OCI-M2 (cell line): ENCODE results near the gene SMIM36.
A peak's percentile ranks its signal among the peaks of the same experiment; 100 is the strongest.
"Not testable (repeated sequence)": the region's sequence is repeated elsewhere in the genome, so short reads cannot be mapped to it uniquely, and the experiment has no call there.

ENCODE experiments used
- DNase-seq: peaks from one replicate; lab custom pipeline; 2025; ENCODE audit not compliant: unreplicated experiment; lab: John Stamatoyannopoulos, UW

The SMIM36 gene

GRCh38 chr17:55510986-55511721 lies at the start of gene SMIM36:
Gene SMIM36 (minus strand): TSS chr17:55511452.
- no peak for DNase-seq

DNA sequence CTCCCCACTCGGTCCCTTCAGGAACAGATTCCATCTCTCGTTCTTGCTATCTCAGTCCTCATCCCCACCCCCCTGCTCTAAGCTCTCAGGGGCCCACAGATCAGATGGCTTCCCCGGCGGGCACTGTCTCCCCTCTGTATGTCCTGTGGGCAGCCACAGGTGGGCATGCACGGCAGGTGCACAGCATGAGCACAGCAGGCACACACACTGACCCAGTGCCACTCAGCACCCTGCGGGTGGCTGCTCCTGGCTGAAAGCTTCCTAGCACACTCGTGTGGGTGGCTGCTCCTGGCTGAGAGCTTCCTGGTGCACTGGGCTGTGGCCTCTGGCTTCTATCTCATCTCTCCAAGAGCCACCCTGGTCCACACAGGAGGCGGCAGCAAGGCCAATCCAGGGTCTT lies 44.5 kb upstream of the SMIM36 start:
- DNase-seq, result no peak

DNA sequence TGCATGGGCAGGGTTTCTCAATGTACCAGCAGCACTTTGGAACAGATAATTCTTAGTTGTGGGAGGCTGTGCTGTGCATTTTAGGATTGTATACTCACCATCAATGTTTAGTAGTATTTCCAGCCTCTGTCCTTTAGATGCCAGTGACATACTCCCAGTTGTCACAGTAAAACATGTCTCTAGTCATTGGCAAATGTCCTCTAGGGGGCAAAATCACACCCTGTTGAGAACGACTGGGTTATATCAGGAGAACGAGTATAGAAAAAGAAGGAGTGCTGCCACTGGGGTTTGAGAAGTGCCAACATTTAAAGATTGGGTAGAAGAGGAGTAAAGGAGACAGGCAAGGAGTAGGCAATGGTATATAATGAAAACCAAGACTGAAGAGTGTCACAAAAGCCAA lies 37.9 kb upstream of the SMIM36 start:
- no peak for DNase-seq

GRCh38 chr17:55546991-55547664 lies 35.9 kb upstream of the SMIM36 start:
- no peak for DNase-seq

GRCh38 chr17:55546481-55546880 lies 35.2 kb upstream of the SMIM36 start:
- DNase-seq, result no peak

DNA sequence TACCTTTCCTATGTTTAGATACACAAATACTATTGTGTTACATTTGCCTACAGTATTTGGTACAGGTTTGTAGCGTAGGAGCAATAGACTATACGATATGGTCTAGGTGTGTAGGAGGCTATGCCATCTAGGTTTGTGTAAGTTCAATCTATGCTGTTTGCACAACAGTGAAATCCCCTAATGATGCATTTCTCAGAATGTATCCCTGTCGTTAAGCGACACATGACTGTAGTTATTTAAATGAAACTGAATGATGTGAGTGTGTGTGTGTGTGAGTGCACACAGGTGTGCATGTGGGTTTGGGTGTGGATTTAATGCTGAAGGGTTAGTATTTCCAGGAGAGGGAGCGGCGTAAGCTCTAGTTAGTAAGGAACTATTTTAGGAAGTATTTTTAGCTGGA lies 34.6 kb upstream of the SMIM36 start:
- DNase-seq, result no peak

DNA sequence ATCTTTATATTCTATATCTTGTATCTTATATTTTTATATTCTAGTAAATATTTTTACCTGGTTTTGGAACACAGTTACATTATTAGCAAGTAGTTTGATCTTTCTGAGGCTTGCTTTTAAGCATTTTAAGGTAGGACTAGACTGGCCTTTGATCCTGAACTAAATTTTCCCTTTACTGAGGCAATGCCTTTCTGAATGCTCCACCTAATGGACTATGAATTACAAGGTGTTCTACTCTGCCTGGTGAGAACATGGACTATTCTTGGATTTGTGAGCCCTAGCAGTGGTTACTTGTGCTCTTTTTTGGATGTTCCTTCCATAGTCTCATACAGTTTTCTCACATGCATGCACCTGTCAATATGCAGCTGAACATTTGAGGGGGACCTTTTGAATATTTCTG lies 32.5 kb upstream of the SMIM36 start:
- no peak for DNase-seq

DNA sequence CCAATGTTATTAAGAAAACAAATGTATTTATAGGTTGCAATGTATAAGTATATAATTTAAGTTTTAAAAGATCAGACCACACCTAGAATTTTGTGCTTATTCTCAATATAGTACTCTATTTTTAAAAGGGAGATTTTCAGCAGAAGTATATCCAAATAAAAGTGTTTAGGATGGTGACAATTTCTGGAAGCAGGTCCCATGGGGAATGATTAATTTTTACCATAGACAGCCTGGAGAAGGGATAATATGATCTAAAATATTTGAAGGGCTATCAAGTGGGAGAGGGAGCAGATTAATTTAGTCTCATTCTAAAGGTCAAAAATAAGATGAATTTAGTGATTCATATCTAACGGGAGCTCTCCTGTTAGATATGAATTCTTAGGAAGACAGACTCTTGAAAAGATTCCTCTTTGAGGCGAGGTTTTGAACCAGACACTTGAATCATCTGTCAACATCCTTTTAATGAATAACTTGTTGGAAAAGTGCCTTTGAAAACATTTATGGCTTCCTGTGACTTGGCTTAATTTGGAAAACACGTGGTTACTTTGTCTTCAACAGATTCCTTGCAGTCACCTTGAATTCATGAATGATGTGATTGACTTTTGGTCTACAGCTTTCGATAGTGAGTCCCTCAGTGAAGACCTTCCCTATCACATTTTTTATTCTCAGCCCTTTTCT lies 29.3 kb upstream of the SMIM36 start:
- DNase-seq, result no peak

DNA sequence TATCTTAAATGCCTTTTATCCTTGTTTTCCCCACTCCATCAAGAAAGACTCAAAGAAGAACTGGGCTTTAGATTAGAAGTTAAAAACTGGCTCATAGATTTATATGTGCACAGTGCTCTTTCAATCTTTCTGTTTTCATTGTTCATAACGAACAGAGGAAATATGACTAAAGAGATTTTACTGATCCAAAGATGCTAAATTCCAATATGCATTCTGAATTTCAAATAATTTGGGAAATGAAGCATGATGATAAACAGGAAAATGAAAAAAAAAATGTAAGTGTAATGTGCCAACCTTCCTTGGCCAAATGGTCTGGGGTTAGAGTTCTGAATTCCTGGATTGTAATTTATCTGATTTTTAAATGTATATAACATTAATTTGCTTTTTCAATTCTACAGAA lies 25.0 kb upstream of the SMIM36 start:
- no peak for DNase-seq

DNA sequence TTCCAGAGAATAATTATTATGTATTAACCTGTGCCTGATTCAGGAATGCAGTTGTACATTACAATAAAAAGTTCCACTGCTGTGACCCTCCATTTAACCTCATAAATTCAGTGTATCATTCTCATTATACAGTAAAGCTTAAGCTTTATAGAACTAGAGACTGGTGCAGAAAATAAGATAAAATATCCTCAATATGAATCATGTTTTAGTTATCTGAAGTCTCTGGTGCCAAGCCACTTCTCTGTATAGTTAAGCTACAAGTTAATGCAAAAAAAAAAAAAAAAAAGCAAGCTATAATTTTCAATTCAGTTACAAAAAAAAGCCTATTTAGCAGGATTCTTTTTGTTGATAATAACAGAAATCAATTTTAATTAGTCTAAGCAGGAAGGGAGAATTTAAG lies 22.4 kb upstream of the SMIM36 start:
- no peak for DNase-seq

DNA sequence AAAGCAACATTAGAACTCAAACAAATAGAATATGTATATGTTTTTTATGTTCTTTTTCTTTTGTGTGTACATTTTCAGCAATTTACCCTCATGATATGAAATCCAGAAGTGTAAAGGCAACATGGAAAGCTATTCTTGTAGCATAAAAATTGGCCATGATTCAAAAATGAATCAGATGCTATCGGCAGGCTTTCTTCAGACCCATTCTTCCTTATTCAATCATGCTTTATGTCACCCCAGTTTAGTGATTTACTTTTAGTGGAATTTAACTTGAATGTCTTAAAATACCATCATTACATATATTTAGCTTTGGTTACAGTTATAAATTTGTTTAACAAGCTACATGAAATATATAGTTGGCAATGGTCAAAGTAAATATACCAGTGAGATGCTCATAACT lies 21.4 kb upstream of the SMIM36 start:
- no peak for DNase-seq

DNA sequence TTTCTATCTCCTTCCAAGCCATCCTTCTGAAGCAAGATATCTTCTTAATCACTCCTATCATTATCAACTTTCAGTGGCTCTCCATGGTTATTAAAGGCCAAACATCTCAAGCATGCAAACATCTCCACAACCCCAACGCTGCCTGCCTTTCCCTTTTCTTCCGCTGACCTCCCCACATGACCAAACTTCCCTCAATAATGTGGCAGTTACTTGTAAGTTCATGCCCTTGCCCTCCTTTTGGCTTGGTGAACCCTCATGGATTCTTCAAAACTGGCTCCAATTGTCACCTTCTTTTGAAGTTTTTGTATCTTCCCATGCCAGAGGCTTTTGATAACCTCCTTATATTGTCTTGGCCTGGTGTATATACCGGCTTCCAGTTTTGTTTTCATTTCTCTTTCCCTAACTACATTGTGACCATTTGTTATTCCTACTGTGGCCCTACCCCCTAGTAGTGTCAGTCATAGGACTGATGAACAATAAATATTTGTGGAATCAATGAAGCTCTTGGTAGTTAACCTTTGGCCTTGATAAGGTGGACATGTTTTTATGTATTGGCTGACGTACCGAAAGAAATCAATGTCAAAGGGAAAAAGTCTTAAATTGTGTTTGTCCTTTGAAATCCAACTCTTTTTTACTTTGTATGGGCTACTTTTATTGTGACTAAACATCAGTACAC lies 19.9 kb upstream of the SMIM36 start:
- DNase-seq, result no peak

- DNase-seq, result no peak
Measured at GRCh38 chr17:55530064-55530463, 18.8 kb upstream of the SMIM36 start.

- DNase-seq, result no peak
Measured at GRCh38 chr17:55527540-55528118, 16.4 kb upstream of the SMIM36 start.

- no peak for DNase-seq
Measured at GRCh38 chr17:55524440-55525220, 13.4 kb upstream of the SMIM36 start.

DNA sequence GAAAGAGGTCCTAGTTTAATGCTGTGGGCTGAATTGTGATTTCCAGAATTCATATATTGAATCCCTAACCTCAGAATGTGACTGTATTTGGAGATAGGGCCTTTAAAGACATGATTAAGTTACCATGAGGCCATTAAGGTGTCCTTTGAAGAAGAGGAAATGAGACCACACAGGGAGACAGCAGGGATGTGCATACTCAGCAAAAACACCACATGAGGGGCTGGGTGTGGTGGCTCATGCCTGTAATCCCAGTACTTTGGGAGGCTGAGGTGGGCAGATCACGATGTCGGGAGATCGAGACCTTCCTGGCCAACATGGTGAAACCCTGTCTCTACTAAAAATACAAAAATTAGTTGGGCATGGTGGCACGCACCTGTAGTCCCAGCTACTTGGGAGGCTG lies 11.8 kb upstream of the SMIM36 start:
- DNase-seq, result not testable (repeated sequence)

GRCh38 chr17:55521186-55521585 lies 9.9 kb upstream of the SMIM36 start:
- DNase-seq, result no peak

DNA sequence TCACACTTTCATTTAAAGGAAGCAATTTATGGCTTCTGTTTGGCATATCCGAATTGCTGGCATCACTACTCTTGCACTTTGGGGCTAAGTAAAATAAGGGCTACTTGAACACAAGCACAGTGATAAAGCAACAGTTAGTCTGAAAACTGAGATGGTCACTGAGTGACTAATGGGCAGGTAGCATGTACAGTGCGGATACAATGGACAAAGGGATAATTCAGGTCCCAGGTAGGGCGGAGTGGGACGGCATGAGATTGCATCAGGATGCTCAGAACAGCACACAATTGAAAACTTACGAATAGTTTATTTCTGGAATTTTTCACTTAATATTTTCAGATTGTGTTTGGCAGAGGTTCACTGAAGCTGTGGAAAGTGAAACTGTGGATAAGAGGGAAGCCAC lies 9.2 kb upstream of the SMIM36 start:
- DNase-seq, result no peak

- DNase-seq, result no peak
Measured at GRCh38 chr17:55518510-55518909, 7.3 kb upstream of the SMIM36 start.

GRCh38 chr17:55513885-55514590 lies 2.8 kb upstream of the SMIM36 start:
- DNase-seq, result peak; percentile 35
